Measurements from ENCODE around the gene DSCAM. TPM values are rescaled to one million over a fixed set of nuclear protein-coding genes. Genes with fewer than 3 reads are reported as not detected.
"Not testable (repeated sequence)": the region's sequence is repeated elsewhere in the genome, so short reads cannot be mapped to it uniquely, and the experiment has no call there.

Gene DSCAM
- total RNA-seq, 4 donors from 2014 or later: under 0.01 to 0.44 TPM; not detected in 2

GRCh38 chr21:40043866-40044265, 803.1 kb downstream of the DSCAM start:
- Histone ChIP-seq H3K9me3 (peaks cover 0 to 7% (median 0%) of the 10 kb centered on the region in 4 donors), H3K27me3 (no peaks in the 10 kb centered on the region), H3K27ac (no peak overlapping the region), H3K4me1 (no peaks in the 10 kb centered on the region), H3K36me3 (no peaks in the 10 kb centered on the region), H3K4me3 (no peak overlapping the region)
- no peak for DNase-seq (ENCODE audit: low spot score in 2 of 2)
- WGBS, 2 donors: 93 to 94% methylated on average over 12 of the region's 12 CpGs
- TF ChIP-seq EP300 (IDR thresholded peaks at IDR 0.05) (no peak), POLR2A (IDR thresholded peaks at IDR 0.05) (no peak)
- TF ChIP-seq, protein P1, sequence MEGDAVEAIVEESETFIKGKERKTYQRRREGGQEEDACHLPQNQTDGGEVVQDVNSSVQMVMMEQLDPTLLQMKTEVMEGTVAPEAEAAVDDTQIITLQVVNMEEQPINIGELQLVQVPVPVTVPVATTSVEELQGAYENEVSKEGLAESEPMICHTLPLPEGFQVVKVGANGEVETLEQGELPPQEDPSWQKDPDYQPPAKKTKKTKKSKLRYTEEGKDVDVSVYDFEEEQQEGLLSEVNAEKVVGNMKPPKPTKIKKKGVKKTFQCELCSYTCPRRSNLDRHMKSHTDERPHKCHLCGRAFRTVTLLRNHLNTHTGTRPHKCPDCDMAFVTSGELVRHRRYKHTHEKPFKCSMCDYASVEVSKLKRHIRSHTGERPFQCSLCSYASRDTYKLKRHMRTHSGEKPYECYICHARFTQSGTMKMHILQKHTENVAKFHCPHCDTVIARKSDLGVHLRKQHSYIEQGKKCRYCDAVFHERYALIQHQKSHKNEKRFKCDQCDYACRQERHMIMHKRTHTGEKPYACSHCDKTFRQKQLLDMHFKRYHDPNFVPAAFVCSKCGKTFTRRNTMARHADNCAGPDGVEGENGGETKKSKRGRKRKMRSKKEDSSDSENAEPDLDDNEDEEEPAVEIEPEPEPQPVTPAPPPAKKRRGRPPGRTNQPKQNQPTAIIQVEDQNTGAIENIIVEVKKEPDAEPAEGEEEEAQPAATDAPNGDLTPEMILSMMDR (IDR thresholded peaks at IDR 0.05): no peak

GRCh38 chr21:40043423-40043822, 803.5 kb downstream of the DSCAM start:
- Histone ChIP-seq H3K27me3 (no peaks in the 10 kb centered on the region), H3K4me3 (no peak overlapping the region), H3K27ac (no peak overlapping the region), H3K4me1 (no peaks in the 10 kb centered on the region), H3K9me3 (peaks cover 0 to 7% (median 0%) of the 10 kb centered on the region in 4 donors), H3K36me3 (no peaks in the 10 kb centered on the region)
- DNase-seq (ENCODE audit: low spot score in 2 of 2): no peak
- 63 to 71% methylated on average over 4 of the region's 4 CpGs for WGBS, 2 donors
- TF ChIP-seq, protein P1 (IDR thresholded peaks at IDR 0.05): no peak
- no peak for TF ChIP-seq POLR2A (IDR thresholded peaks at IDR 0.05)
- TF ChIP-seq EP300 (IDR thresholded peaks at IDR 0.05): no peak

DNA sequence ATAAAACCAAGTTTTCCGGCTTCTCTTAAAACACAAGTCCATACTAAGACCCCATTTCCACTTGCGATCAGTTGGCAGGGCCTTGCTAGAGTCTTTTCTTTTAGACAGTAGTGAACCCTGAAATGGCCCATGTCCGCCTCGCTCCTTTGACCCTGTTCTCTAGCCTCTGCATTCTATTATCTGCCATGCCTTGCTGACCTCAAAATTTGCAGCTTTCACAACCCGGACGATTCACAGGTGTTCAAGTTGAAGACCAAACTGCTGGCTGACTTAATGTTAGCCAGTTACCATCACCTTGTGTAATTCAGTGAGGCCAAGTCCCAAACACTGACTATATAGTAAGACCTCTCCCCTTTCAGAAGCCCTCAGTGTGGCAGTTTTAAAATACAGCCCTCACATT, 805.5 kb downstream of the DSCAM start:
- Histone ChIP-seq H3K27me3 (no peaks in the 10 kb centered on the region), H3K27ac (no peak overlapping the region), H3K4me1 (no peaks in the 10 kb centered on the region), H3K4me3 (no peak overlapping the region), H3K36me3 (no peaks in the 10 kb centered on the region), H3K9me3 (peaks cover 0 to 7% (median 0%) of the 10 kb centered on the region in 4 donors)
- 85 to 87% methylated on average over 6 of the region's 6 CpGs for WGBS, 2 donors
- no peak for DNase-seq (ENCODE audit: low spot score in 2 of 2)
- no peak for TF ChIP-seq POLR2A (IDR thresholded peaks at IDR 0.05)
- TF ChIP-seq, protein P1 (IDR thresholded peaks at IDR 0.05): no peak
- no peak for TF ChIP-seq EP300 (IDR thresholded peaks at IDR 0.05)

- H3K9me3 ChIP-seq; H3K27ac ChIP-seq; H3K4me1 ChIP-seq; H3K4me3 ChIP-seq; DNase-seq (ENCODE audit: low spot score in 2 of 2); H3K27me3 ChIP-seq; H3K36me3 ChIP-seq: not testable (repeated sequence)
- 82 to 86% methylated on average over 25 of the region's 25 CpGs for WGBS, 2 donors
Measured at GRCh38 chr21:40033156-40033782, 813.7 kb downstream of the DSCAM start.

DNA sequence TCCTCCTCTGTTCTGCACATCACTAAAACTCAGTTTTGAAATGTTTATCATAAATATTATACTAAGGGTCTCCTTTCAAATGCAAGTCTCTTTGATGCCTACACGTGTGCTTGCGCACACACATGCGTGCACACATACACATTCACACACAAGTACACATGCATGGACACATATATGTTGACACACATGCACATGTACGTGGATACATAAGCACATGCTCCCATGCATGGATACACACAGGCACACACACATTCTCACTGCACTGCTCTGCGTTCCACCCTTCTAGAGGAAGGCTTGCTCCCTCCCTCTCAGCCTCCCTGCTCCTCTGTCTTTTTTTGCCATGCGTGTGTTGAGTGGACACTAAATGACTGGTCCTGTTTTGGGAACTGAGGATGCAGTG, 817.1 kb downstream of the DSCAM start:
- no peaks in the 10 kb centered on the region for H3K27me3 ChIP-seq
- no peak for DNase-seq (ENCODE audit: low spot score in 2 of 2)
- H3K9me3 ChIP-seq: no peaks in the 10 kb centered on the region
- H3K27ac ChIP-seq: no peak overlapping the region
- TF ChIP-seq POLR2A (IDR thresholded peaks at IDR 0.05) (no peak), EP300 (IDR thresholded peaks at IDR 0.05) (no peak)
- TF ChIP-seq, protein P1 (IDR thresholded peaks at IDR 0.05): no peak
- no peaks in the 10 kb centered on the region for H3K36me3 ChIP-seq
- no peak overlapping the region for H3K4me3 ChIP-seq
- 88 to 89% methylated on average over 6 of the region's 6 CpGs for WGBS, 2 donors
- H3K4me1 ChIP-seq: no peaks in the 10 kb centered on the region

DNA sequence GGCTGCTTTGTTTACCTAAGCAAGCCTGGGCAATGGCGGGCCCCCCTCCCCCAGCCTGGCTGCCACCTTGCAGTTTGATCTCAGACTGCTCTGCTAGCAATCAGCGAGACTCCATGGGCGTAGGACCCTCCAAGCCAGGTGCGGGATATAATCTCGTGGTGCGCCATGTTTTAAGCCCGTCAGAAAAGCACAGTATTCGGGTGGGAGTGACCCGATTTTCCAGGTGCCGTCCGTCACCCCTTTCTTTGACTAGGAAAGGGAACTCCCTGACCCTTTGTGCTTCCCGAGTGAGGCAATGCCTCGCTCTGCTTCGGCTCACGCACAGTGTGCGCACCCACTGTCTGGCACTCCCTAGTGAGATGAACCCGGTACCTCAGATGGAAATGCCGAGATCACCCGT, 818.6 kb downstream of the DSCAM start:
- H3K27me3 ChIP-seq; DNase-seq (ENCODE audit: low spot score in 2 of 2); H3K36me3 ChIP-seq; H3K4me1 ChIP-seq; H3K27ac ChIP-seq; H3K9me3 ChIP-seq; H3K4me3 ChIP-seq: not testable (repeated sequence)
- WGBS, 2 donors: 83 to 92% methylated on average over 16 to 18 of the region's 19 CpGs
